Osteocyte (in vitro differentiated cells): ENCODE data around the gene TSR1. TPM values are rescaled to one million over a fixed set of nuclear protein-coding genes. Genes with fewer than 3 reads are reported as not detected.
A peak's percentile ranks its signal among the peaks of the same experiment; 100 is the strongest.

ENCODE experiments used
- DNase-seq: peaks from one replicate; pipeline ENCODE4 v3.0.0; 2021; ENCODE audit warnings: mixed read lengths; ENCODE audit not compliant: unreplicated experiment; ENCODE audit errors: extremely low spot score
- H3K27ac Mint-ChIP-seq: one replicate; pipeline ENCODE4 v1.8.0; 2021; ENCODE audit warnings: mild to moderate bottlenecking, mixed read lengths; ENCODE audit not compliant: unreplicated experiment
- H3K27me3 Mint-ChIP-seq: one replicate; pipeline ENCODE4 v1.8.0; 2021; ENCODE audit warnings: mixed read lengths; ENCODE audit not compliant: unreplicated experiment
- H3K36me3 Mint-ChIP-seq: one replicate; pipeline ENCODE4 v1.8.0; 2021; ENCODE audit warnings: mixed read lengths; ENCODE audit not compliant: unreplicated experiment
- H3K4me1 Mint-ChIP-seq: one replicate; pipeline ENCODE4 v1.8.0; 2021; ENCODE audit warnings: mixed read lengths; ENCODE audit not compliant: unreplicated experiment
- H3K4me3 Mint-ChIP-seq: one replicate; pipeline ENCODE4 v1.8.0; 2021; ENCODE audit warnings: mild to moderate bottlenecking, moderate library complexity, mixed read lengths; ENCODE audit not compliant: unreplicated experiment
- H3K9me3 Mint-ChIP-seq: one replicate; pipeline ENCODE4 v1.8.0; 2021; ENCODE audit warnings: mixed read lengths; ENCODE audit not compliant: unreplicated experiment
- total RNA-seq: library from RNA; stranded (reverse); gene quantifications from 2 replicates; pipeline ENCODE4 v1.2.1, GENCODE V29; 2021
- TF ChIP-seq, protein P1 (sequence below): fragments of 200-600 bp; sonication (generic); IDR thresholded peaks from 2 replicates; pipeline ENCODE4 v1.5.0; 2021; ENCODE audit warnings: antibody characterized with exemption, mild to moderate bottlenecking, moderate library complexity

The TSR1 gene
- total RNA-seq, 1 donor from 2014 or later, result 26.3 TPM

DNA sequence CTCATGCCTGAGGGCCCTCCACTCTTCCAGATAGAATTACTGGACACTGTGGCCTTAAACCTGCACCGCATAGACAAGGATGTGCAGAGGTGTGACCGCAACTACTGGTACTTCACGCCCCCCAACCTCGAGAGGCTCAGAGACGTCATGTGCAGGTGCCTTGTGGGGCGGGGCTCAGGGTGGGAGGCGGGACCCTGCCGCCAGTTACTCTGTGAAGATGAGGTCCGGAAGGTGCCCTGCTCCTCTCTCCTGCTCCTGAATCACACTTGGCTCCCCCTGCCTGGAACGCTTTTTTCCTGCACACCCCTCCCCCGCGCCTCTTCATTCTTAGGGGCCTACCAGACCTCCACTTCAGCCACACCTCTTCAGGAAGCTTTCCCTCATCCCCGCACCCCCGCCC is 39.9 kb upstream of the TSR1 start:
- TF ChIP-seq, protein P1, sequence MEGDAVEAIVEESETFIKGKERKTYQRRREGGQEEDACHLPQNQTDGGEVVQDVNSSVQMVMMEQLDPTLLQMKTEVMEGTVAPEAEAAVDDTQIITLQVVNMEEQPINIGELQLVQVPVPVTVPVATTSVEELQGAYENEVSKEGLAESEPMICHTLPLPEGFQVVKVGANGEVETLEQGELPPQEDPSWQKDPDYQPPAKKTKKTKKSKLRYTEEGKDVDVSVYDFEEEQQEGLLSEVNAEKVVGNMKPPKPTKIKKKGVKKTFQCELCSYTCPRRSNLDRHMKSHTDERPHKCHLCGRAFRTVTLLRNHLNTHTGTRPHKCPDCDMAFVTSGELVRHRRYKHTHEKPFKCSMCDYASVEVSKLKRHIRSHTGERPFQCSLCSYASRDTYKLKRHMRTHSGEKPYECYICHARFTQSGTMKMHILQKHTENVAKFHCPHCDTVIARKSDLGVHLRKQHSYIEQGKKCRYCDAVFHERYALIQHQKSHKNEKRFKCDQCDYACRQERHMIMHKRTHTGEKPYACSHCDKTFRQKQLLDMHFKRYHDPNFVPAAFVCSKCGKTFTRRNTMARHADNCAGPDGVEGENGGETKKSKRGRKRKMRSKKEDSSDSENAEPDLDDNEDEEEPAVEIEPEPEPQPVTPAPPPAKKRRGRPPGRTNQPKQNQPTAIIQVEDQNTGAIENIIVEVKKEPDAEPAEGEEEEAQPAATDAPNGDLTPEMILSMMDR, result no peak
- Mint-ChIP-seq H3K27ac (no peak overlapping the region), H3K27me3 (no peaks in the 10 kb centered on the region), H3K4me1 (peaks cover 6% of the 10 kb centered on the region), H3K4me3 (no peak overlapping the region), H3K36me3 (peaks cover 11% of the 10 kb centered on the region), H3K9me3 (no peaks in the 10 kb centered on the region)
- no peak for DNase-seq

DNA sequence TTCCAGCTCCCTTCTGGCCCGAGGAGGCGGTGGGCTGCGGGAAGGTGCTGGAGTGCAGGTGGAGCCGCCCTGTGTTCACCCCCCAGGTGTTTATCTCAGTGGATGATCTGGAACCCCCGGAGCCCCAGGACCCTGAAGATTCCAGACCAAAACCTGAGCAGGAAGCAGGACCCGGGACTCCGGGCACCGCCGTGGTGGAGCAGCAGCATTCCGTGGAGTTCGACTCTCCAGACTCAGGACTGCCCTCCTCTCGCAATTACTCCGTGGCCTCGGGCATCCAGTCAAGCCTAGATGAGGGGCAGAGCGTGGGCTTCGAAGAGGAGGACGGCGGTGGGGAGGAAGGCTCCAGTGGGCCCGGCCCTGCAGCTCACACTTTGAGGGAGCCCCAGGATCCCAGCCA is 39.1 kb upstream of the TSR1 start:
- TF ChIP-seq, protein P1, result no peak
- H3K9me3 Mint-ChIP-seq, result no peaks in the 10 kb centered on the region
- H3K36me3 Mint-ChIP-seq, result peaks cover 11% of the 10 kb centered on the region
- H3K27ac Mint-ChIP-seq, result no peak overlapping the region
- no peak overlapping the region for H3K4me3 Mint-ChIP-seq
- no peak for DNase-seq
- H3K4me1 Mint-ChIP-seq, result peaks cover 6% of the 10 kb centered on the region
- H3K27me3 Mint-ChIP-seq, result no peaks in the 10 kb centered on the region

DNA sequence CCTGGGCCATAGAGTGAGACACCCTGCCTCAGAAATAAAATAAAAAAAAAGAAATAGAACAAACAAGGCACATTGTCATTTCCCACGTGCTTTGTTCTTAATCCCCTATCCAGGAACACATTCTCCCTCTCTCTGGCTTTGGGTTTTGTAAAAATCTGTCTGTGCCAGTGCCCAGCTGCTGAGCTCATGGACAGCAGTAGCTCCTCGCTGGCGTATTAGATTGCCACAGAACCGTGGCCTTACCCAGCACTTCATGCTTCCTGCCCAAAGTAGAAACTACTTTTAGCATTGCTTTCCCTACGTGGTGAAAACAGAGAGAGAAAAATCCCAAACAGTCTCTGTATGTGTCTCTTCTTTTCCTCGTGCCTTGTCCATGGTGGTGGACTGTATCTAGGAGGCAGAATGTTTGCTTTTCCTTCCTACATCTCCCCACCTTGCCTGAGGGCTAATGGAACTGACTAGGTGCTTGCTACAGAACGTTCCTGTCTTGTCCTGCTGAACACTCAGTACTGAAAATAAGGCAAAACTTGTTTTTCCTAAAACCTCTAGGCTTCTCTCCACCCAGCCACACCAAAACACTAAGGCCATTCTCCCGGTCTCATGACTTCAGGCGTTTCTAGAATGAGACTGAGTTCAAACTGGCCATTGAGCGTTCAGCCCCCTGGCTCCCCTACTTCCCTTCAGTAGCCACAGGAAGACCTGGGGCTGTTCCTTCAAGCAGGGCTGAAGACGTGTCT is 38.5 kb upstream of the TSR1 start:
- Mint-ChIP-seq H3K27me3 (no peaks in the 10 kb centered on the region), H3K4me1 (peaks cover 12% of the 10 kb centered on the region), H3K27ac (peak overlapping the region; percentile 32), H3K9me3 (no peaks in the 10 kb centered on the region), H3K36me3 (peaks cover 11% of the 10 kb centered on the region), H3K4me3 (no peak overlapping the region)
- TF ChIP-seq, protein P1, result no peak
- no peak for DNase-seq

DNA sequence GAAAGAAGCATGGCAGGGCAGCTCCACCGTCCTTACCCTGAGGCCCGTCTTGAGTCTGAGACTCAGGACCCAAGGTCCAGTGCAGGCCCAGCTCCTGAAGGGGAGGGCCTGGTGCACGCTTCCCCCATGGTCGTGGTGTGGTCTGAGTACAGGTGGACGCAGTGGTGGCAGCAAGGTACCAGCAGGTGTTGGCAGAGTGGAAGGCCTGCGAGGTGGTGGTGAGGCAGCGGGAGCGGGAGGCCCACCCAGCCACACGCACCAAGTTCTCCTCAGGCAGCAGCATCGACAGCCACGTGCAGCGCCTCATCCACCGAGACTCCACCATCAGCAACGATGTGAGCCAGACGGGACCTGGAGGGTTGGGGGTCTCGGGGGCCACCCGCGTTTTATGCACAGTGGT is 36.9 kb upstream of the TSR1 start:
- H3K36me3 Mint-ChIP-seq, result peaks cover 8% of the 10 kb centered on the region
- H3K27ac Mint-ChIP-seq, result no peak overlapping the region
- peaks cover 14% of the 10 kb centered on the region for H3K4me1 Mint-ChIP-seq
- TF ChIP-seq, protein P1, result no peak
- no peaks in the 10 kb centered on the region for H3K27me3 Mint-ChIP-seq
- H3K9me3 Mint-ChIP-seq, result no peaks in the 10 kb centered on the region
- DNase-seq, result no peak
- H3K4me3 Mint-ChIP-seq, result no peak overlapping the region

DNA sequence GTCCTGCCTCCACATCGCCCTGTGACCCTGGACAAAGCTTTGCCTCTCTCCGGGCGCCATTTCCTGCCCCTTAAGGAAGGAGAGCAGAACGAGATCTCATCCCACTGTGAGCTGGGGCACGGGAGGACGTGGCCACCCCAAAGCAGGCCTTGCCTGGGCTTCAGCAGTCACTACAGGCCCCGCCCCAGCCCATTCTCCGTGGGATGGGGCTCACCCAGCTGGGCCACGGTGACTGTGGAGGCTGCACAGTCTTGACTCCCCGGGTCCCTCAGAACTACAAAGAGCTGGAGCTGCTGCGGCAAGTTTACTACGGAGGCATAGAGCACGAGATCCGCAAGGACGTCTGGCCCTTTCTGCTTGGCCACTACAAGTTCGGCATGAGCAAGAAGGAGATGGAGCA is 36.4 kb upstream of the TSR1 start:
- Mint-ChIP-seq H3K4me1 (peaks cover 14% of the 10 kb centered on the region), H3K27ac (no peak overlapping the region), H3K9me3 (no peaks in the 10 kb centered on the region), H3K4me3 (no peak overlapping the region), H3K36me3 (peaks cover 8% of the 10 kb centered on the region), H3K27me3 (no peaks in the 10 kb centered on the region)
- TF ChIP-seq, protein P1, result no peak
- DNase-seq, result no peak
